Liver (tissue), 3 donors: ENCODE results near the gene TPK1.

ENCODE experiments used
- EGR1 ChIP-seq, 2 donors: IDR thresholded peaks; 2 replicates each; pipeline ENCODE4 v1.6.1; 2016 to 2018; ENCODE audit warnings: antibody characterized with exemption in 2 of 2, low read depth in 2 of 2
- JUND ChIP-seq, 2 donors: IDR thresholded peaks; 2 replicates each; pipeline ENCODE4 v1.6.1; 2016; ENCODE audit warnings: antibody characterized with exemption in 2 of 2
- RAD21 ChIP-seq, 2 donors: IDR thresholded peaks; 2 replicates each; pipeline ENCODE4 v1.6.1; 2016; ENCODE audit warnings: antibody characterized with exemption in 2 of 2, mild to moderate bottlenecking in 2 of 2
- TAF1 ChIP-seq: conservative IDR thresholded peaks from 2 replicates; pipeline ENCODE4 v1.6.1; 2016; ENCODE audit warnings: antibody characterized with exemption, mild to moderate bottlenecking
- YY1 ChIP-seq: IDR thresholded peaks from 2 replicates; pipeline ENCODE4 v1.6.1; 2016; ENCODE audit warnings: antibody characterized with exemption, mild to moderate bottlenecking
- TF ChIP-seq, protein P1 (sequence below): fragments of 150-350 bp; IDR thresholded peaks from 2 replicates; pipeline ENCODE4 v1.5.1; 2017; ENCODE audit warnings: improper control_type of control experiment, low read depth, low read length; ENCODE audit not compliant: missing input control
- TF ChIP-seq, protein P2 (sequence below): IDR thresholded peaks from 2 replicates; pipeline ENCODE4 v1.6.1; 2016; ENCODE audit warnings: antibody characterized with exemption
- TF ChIP-seq, protein P3 (sequence below): IDR thresholded peaks from 2 replicates; pipeline ENCODE4 v1.6.1; 2016; ENCODE audit warnings: antibody characterized with exemption, mild to moderate bottlenecking
- donor health status: healthy.
- donor health status: healthy.

DNA sequence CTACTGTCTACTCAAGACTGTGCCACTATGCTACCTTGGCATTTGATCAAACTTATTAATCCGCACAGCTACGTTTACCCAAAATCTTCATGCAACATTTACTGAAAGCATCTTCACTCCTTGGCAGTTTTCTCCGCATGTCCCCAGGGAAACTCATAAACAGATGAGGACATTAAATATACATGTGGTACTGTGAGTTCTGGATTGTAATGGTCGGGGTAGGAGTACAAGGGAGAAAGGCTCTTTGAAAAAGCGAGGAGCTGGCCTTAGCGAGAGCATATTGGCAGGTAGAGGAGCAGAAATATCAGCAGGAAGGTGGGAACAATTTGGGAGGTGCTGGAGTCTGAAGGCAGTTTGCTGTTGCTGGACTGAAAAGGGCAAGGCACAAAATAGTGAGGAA, 325.2 kb downstream of the TPK1 start:
- TF ChIP-seq, protein P1, sequence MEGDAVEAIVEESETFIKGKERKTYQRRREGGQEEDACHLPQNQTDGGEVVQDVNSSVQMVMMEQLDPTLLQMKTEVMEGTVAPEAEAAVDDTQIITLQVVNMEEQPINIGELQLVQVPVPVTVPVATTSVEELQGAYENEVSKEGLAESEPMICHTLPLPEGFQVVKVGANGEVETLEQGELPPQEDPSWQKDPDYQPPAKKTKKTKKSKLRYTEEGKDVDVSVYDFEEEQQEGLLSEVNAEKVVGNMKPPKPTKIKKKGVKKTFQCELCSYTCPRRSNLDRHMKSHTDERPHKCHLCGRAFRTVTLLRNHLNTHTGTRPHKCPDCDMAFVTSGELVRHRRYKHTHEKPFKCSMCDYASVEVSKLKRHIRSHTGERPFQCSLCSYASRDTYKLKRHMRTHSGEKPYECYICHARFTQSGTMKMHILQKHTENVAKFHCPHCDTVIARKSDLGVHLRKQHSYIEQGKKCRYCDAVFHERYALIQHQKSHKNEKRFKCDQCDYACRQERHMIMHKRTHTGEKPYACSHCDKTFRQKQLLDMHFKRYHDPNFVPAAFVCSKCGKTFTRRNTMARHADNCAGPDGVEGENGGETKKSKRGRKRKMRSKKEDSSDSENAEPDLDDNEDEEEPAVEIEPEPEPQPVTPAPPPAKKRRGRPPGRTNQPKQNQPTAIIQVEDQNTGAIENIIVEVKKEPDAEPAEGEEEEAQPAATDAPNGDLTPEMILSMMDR: no peak
- TF ChIP-seq, protein P2, sequence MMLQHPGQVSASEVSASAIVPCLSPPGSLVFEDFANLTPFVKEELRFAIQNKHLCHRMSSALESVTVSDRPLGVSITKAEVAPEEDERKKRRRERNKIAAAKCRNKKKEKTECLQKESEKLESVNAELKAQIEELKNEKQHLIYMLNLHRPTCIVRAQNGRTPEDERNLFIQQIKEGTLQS: no peak
- no peak for TF ChIP-seq YY1
- TF ChIP-seq TAF1: no peak
- no peak for TF ChIP-seq RAD21 (IDR thresholded peaks at IDR 0.05)
- no peak for TF ChIP-seq EGR1 (IDR thresholded peaks at IDR 0.05; ENCODE audit: low read depth in 2 of 2)
- TF ChIP-seq, protein P3, sequence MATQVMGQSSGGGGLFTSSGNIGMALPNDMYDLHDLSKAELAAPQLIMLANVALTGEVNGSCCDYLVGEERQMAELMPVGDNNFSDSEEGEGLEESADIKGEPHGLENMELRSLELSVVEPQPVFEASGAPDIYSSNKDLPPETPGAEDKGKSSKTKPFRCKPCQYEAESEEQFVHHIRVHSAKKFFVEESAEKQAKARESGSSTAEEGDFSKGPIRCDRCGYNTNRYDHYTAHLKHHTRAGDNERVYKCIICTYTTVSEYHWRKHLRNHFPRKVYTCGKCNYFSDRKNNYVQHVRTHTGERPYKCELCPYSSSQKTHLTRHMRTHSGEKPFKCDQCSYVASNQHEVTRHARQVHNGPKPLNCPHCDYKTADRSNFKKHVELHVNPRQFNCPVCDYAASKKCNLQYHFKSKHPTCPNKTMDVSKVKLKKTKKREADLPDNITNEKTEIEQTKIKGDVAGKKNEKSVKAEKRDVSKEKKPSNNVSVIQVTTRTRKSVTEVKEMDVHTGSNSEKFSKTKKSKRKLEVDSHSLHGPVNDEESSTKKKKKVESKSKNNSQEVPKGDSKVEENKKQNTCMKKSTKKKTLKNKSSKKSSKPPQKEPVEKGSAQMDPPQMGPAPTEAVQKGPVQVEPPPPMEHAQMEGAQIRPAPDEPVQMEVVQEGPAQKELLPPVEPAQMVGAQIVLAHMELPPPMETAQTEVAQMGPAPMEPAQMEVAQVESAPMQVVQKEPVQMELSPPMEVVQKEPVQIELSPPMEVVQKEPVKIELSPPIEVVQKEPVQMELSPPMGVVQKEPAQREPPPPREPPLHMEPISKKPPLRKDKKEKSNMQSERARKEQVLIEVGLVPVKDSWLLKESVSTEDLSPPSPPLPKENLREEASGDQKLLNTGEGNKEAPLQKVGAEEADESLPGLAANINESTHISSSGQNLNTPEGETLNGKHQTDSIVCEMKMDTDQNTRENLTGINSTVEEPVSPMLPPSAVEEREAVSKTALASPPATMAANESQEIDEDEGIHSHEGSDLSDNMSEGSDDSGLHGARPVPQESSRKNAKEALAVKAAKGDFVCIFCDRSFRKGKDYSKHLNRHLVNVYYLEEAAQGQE: no peak
- no peak for TF ChIP-seq JUND (IDR thresholded peaks at IDR 0.05)
